ENCODE measurements around the gene ZNF568. TPM values are rescaled to one million over a fixed set of nuclear protein-coding genes. Genes with fewer than 3 reads are reported as not detected.
A peak's percentile ranks its signal among the peaks of the same experiment; 100 is the strongest.

The ZNF568 gene
- total RNA-seq, 2 donors from 2014 or later, result 8.0 to 12.7 TPM

GRCh38 chr19:36973021-36973843 is 57.1 kb downstream of the ZNF568 start:
- H3K9me3 Mint-ChIP-seq, result no peaks in the 10 kb centered on the region
- H3K27me3 Mint-ChIP-seq, result no peaks in the 10 kb centered on the region
- H3K4me1 Mint-ChIP-seq (ENCODE audit: low read depth in 2 of 2), result peaks cover 8 to 10% of the 10 kb centered on the region in 2 donors
- H3K4me3 Mint-ChIP-seq, result peak overlapping the region; percentile 95
- DNase-seq (ENCODE audit: low spot score) (peak; percentile 81), ATAC-seq (peak; percentile 95 to 96)
- peaks cover 8% of the 10 kb centered on the region for H3K36me3 Mint-ChIP-seq
- H3K27ac Mint-ChIP-seq, result peak overlapping the region; percentile 74 to 95

- Mint-ChIP-seq H3K27ac (peak overlapping the region; percentile 74 to 95), H3K9me3 (no peaks in the 10 kb centered on the region), H3K4me1 (ENCODE audit: low read depth in 2 of 2) (peaks cover 8 to 10% of the 10 kb centered on the region in 2 donors), H3K27me3 (no peaks in the 10 kb centered on the region), H3K4me3 (peak overlapping the region; percentile 95), H3K36me3 (peaks cover 13% of the 10 kb centered on the region)
- DNase-seq (ENCODE audit: low spot score) (no peak), ATAC-seq (no peak)
These were observed 57.7 kb downstream of the ZNF568 start for GRCh38 chr19:36973844-36974195.

- DNase-seq (ENCODE audit: low spot score) (no peak), ATAC-seq (no peak)
- Mint-ChIP-seq H3K4me3 (no peak overlapping the region), H3K27ac (no peak overlapping the region), H3K4me1 (ENCODE audit: low read depth in 2 of 2) (no peaks in the 10 kb centered on the region), H3K27me3 (no peaks in the 10 kb centered on the region), H3K9me3 (peaks cover 4% of the 10 kb centered on the region), H3K36me3 (peaks cover 37% of the 10 kb centered on the region)
These were observed 70.0 kb downstream of the ZNF568 start for GRCh38 chr19:36986131-36986530.

GRCh38 chr19:36986601-36987000 is 70.5 kb downstream of the ZNF568 start:
- H3K27ac Mint-ChIP-seq, result no peak overlapping the region
- no peaks in the 10 kb centered on the region for H3K27me3 Mint-ChIP-seq
- H3K4me3 Mint-ChIP-seq, result no peak overlapping the region
- ATAC-seq (no peak), DNase-seq (ENCODE audit: low spot score) (no peak)
- H3K4me1 Mint-ChIP-seq (ENCODE audit: low read depth in 2 of 2), result no peaks in the 10 kb centered on the region
- H3K9me3 Mint-ChIP-seq, result peaks cover 5% of the 10 kb centered on the region
- peaks cover 39% of the 10 kb centered on the region for H3K36me3 Mint-ChIP-seq

GRCh38 chr19:36987091-36987490 is 71.0 kb downstream of the ZNF568 start:
- ATAC-seq (no peak), DNase-seq (ENCODE audit: low spot score) (no peak)
- no peak overlapping the region for H3K27ac Mint-ChIP-seq
- peaks cover 8% of the 10 kb centered on the region for H3K9me3 Mint-ChIP-seq
- H3K4me1 Mint-ChIP-seq (ENCODE audit: low read depth in 2 of 2), result no peaks in the 10 kb centered on the region
- H3K4me3 Mint-ChIP-seq, result no peak overlapping the region
- peaks cover 40% of the 10 kb centered on the region for H3K36me3 Mint-ChIP-seq
- no peaks in the 10 kb centered on the region for H3K27me3 Mint-ChIP-seq

- no peaks in the 10 kb centered on the region for H3K4me1 Mint-ChIP-seq (ENCODE audit: low read depth in 2 of 2)
- no peaks in the 10 kb centered on the region for H3K27me3 Mint-ChIP-seq
- H3K27ac Mint-ChIP-seq, result no peak overlapping the region
- ATAC-seq (no peak), DNase-seq (ENCODE audit: low spot score) (no peak)
- peaks cover 15% of the 10 kb centered on the region for H3K9me3 Mint-ChIP-seq
- no peak overlapping the region for H3K4me3 Mint-ChIP-seq
- peaks cover 60% of the 10 kb centered on the region for H3K36me3 Mint-ChIP-seq
These were observed 81.2 kb downstream of the ZNF568 start for GRCh38 chr19:36997152-36997842.

- no peaks in the 10 kb centered on the region for H3K27me3 Mint-ChIP-seq
- H3K4me1 Mint-ChIP-seq (ENCODE audit: low read depth in 2 of 2), result no peaks in the 10 kb centered on the region
- peaks cover 15% of the 10 kb centered on the region for H3K9me3 Mint-ChIP-seq
- no peak overlapping the region for H3K27ac Mint-ChIP-seq
- H3K4me3 Mint-ChIP-seq, result no peak overlapping the region
- ATAC-seq (no peak), DNase-seq (ENCODE audit: low spot score) (no peak)
- H3K36me3 Mint-ChIP-seq, result peaks cover 55% of the 10 kb centered on the region
These were observed 81.7 kb downstream of the ZNF568 start for GRCh38 chr19:36997843-36998235.

GRCh38 chr19:36999313-36999712 is 83.2 kb downstream of the ZNF568 start:
- Mint-ChIP-seq H3K4me1 (ENCODE audit: low read depth in 2 of 2) (no peaks in the 10 kb centered on the region), H3K36me3 (peaks cover 40% of the 10 kb centered on the region)

GRCh38 chr19:37007587-37008220 is 91.6 kb downstream of the ZNF568 start:
- H3K4me1 Mint-ChIP-seq (ENCODE audit: low read depth in 2 of 2), result peaks cover 0 to 6% of the 10 kb centered on the region in 2 donors
- peaks cover 35% of the 10 kb centered on the region for H3K36me3 Mint-ChIP-seq
- H3K27me3 Mint-ChIP-seq, result no peaks in the 10 kb centered on the region
- ATAC-seq (peak; percentile 54 to 79), DNase-seq (ENCODE audit: low spot score) (peak; percentile 74)
- peak overlapping the region; percentile 88 for H3K4me3 Mint-ChIP-seq
- peak overlapping the region; percentile 59 to 77 for H3K27ac Mint-ChIP-seq
- H3K9me3 Mint-ChIP-seq, result peaks cover 13% of the 10 kb centered on the region

More at GRCh38 chr19:36999313-36999712, 83.2 kb downstream of the ZNF568 start:
- DNase-seq (ENCODE audit: low spot score), result no peak
- no peaks in the 10 kb centered on the region for H3K27me3 Mint-ChIP-seq
- H3K27ac Mint-ChIP-seq, result no peak overlapping the region
- H3K9me3 Mint-ChIP-seq, result peaks cover 8% of the 10 kb centered on the region
- no peak for ATAC-seq
- H3K4me3 Mint-ChIP-seq, result no peak overlapping the region

GRCh38 chr19:37009871-37010270 is 93.7 kb downstream of the ZNF568 start:
- H3K27ac Mint-ChIP-seq, result no peak overlapping the region
- DNase-seq (ENCODE audit: low spot score) (no peak), ATAC-seq (no peak)
- no peaks in the 10 kb centered on the region for H3K27me3 Mint-ChIP-seq
- peaks cover 14% of the 10 kb centered on the region for H3K9me3 Mint-ChIP-seq
- peaks cover 0 to 6% of the 10 kb centered on the region in 2 donors for H3K4me1 Mint-ChIP-seq (ENCODE audit: low read depth in 2 of 2)
- peaks cover 38% of the 10 kb centered on the region for H3K36me3 Mint-ChIP-seq
- H3K4me3 Mint-ChIP-seq, result no peak overlapping the region

- no peak overlapping the region for H3K27ac Mint-ChIP-seq
- H3K9me3 Mint-ChIP-seq, result peaks cover 12% of the 10 kb centered on the region
- no peak overlapping the region for H3K4me3 Mint-ChIP-seq
- peaks cover 50% of the 10 kb centered on the region for H3K36me3 Mint-ChIP-seq
- no peak for ATAC-seq
- DNase-seq (ENCODE audit: low spot score), result no peak
- peaks cover 0 to 6% of the 10 kb centered on the region in 2 donors for H3K4me1 Mint-ChIP-seq (ENCODE audit: low read depth in 2 of 2)
- no peaks in the 10 kb centered on the region for H3K27me3 Mint-ChIP-seq
These were observed 96.1 kb downstream of the ZNF568 start for GRCh38 chr19:37012093-37012745.

GRCh38 chr19:37014456-37014855 is 98.3 kb downstream of the ZNF568 start:
- Mint-ChIP-seq H3K4me3 (no peak overlapping the region), H3K27me3 (no peaks in the 10 kb centered on the region), H3K27ac (no peak overlapping the region), H3K36me3 (peaks cover 49% of the 10 kb centered on the region), H3K4me1 (ENCODE audit: low read depth in 2 of 2) (peaks cover 0 to 2% of the 10 kb centered on the region in 2 donors), H3K9me3 (peaks cover 11% of the 10 kb centered on the region)
- no peak for DNase-seq (ENCODE audit: low spot score)
- no peak for ATAC-seq

GRCh38 chr19:37045140-37045539 is 129.0 kb downstream of the ZNF568 start:
- Mint-ChIP-seq H3K9me3 (peaks cover 20% of the 10 kb centered on the region), H3K27me3 (no peaks in the 10 kb centered on the region), H3K36me3 (peaks cover 29% of the 10 kb centered on the region), H3K4me3 (no peak overlapping the region), H3K4me1 (ENCODE audit: low read depth in 2 of 2) (no peaks in the 10 kb centered on the region), H3K27ac (no peak overlapping the region)
- ATAC-seq (no peak), DNase-seq (ENCODE audit: low spot score) (no peak)

All from natural killer cell treated with Interleukin-12 subunit alpha and Interleukin-12 subunit beta and Interleukin-15 and Interleukin-18, amount 100 ng/mL, for 72 hours (primary cell).